SH-SY5Y (cell line): Measurements from ENCODE around the gene SERPINF2.

Experiments used
- GATA2 ChIP-seq: IDR thresholded peaks from 2 replicates; pipeline ENCODE4 v1.6.1; 2011; ENCODE audit warnings: mild to moderate bottlenecking, low read depth, low read length
- GATA3 ChIP-seq: IDR thresholded peaks from 2 replicates; pipeline ENCODE4 v1.6.1; 2011; ENCODE audit warnings: low read depth, mild to moderate bottlenecking, low read length, moderate library complexity

DNA sequence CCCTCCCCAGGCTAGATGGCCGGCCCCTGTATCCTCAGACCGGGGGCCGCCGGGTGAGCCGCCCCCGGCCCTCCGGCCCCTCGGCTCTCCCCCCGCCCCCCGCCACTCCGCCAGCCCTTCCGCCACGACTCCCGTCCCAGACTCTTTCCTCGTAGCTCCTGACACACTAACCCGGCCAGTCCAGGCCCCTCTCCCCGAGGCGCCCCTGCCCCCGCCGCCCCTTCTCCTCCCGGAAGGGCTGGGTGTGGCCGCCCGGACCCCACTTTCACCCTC is 26.9 kb upstream of the SERPINF2 start:
- TF ChIP-seq GATA2, result no peak
- TF ChIP-seq GATA3, result no peak
